Omental fat pad (tissue), 4 donors: ENCODE measurements around the gene TOR3A. TPM values are rescaled to one million over a fixed set of nuclear protein-coding genes. Genes with fewer than 3 reads are reported as not detected.
"Not testable (repeated sequence)": the region's sequence is repeated elsewhere in the genome, so short reads cannot be mapped to it uniquely, and the experiment has no call there.

Experiments used
- ATAC-seq: fragments of 150-250 bp; one replicate; pipeline ENCODE4 v1.9.1; 2016; ENCODE audit warnings: mild to moderate bottlenecking, moderate library complexity; ENCODE audit not compliant: low FRiP score
- DNase-seq: peaks from one replicate; pipeline ENCODE4 v3.0.0-alpha.2; 2019; ENCODE audit warnings: low spot score
- total RNA-seq, 4 donors: library from RNA; depleted of rRNA; stranded (reverse); fragments of >200 nt; gene quantifications; one replicate each; pipeline ENCODE4 v1.1.0, GENCODE V29; 2016
- TF ChIP-seq, protein P1 (sequence below), 3 donors: fragments of 450-650 bp; IDR thresholded peaks; one replicate each; pipeline ENCODE4 v1.5.1; 2016 to 2017; ENCODE audit warnings: antibody characterized with exemption in 3 of 3, mild to moderate bottlenecking in 3 of 3, moderate library complexity in 2 of 3

TOR3A gene
- total RNA-seq, 4 donors from 2014 or later: 26.9 to 44.7 (median 33.7) TPM

DNA sequence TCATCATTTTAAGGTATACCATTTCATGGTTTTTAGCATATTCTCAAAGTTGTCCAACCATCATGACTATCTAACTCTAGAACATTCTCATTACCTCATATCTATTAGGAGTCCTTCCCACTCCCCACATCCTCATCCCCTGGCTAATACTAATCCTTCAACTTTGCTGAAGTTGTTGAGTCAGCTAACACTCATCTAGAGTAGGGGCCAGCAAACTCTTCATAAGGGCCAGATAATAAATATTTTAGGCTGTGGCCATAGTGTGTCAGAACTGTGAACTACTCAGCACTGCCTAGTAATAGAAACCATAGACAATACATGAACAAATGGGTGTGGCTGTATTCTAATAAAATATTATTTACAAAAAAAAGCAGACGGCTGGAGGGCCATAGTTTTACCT is 43.0 kb downstream of the TOR3A start:
- no peak for DNase-seq
- TF ChIP-seq, protein P1, sequence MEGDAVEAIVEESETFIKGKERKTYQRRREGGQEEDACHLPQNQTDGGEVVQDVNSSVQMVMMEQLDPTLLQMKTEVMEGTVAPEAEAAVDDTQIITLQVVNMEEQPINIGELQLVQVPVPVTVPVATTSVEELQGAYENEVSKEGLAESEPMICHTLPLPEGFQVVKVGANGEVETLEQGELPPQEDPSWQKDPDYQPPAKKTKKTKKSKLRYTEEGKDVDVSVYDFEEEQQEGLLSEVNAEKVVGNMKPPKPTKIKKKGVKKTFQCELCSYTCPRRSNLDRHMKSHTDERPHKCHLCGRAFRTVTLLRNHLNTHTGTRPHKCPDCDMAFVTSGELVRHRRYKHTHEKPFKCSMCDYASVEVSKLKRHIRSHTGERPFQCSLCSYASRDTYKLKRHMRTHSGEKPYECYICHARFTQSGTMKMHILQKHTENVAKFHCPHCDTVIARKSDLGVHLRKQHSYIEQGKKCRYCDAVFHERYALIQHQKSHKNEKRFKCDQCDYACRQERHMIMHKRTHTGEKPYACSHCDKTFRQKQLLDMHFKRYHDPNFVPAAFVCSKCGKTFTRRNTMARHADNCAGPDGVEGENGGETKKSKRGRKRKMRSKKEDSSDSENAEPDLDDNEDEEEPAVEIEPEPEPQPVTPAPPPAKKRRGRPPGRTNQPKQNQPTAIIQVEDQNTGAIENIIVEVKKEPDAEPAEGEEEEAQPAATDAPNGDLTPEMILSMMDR (IDR thresholded peaks at IDR 0.05): no peak
- ATAC-seq: no peak

- DNase-seq: no peak
Observed at GRCh38 chr1:179126338-179127060, 44.6 kb downstream of the TOR3A start.

GRCh38 chr1:179127163-179127895 is 45.5 kb downstream of the TOR3A start:
- TF ChIP-seq, protein P1 (IDR thresholded peaks at IDR 0.05): no peak
- no peak for DNase-seq
- ATAC-seq: no peak

More at GRCh38 chr1:179126338-179127060, 44.6 kb downstream of the TOR3A start:
- TF ChIP-seq, protein P1 (IDR thresholded peaks at IDR 0.05): no peak
- ATAC-seq: no peak

DNA sequence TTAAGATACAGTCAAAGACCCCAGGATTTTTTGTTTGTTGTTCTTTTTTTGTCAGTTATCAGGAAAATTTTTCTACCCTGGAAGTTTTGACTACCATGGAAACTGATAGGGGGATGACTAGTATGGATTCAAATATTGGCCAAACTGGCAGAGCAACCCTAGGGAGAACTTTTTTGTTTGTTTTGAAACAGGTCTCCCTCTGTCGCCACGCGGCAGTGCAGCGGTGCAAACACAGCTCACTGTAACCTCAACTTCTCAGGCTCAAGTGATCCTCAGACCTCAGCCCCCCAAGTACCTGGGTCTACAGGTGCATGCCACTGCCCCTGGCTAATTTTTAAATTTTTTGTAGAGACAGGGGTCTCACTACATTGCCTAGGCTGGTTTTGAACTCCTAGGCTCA is 46.6 kb downstream of the TOR3A start:
- DNase-seq (no peak), ATAC-seq (no peak)
- TF ChIP-seq, protein P1 (IDR thresholded peaks at IDR 0.05): no peak

DNA sequence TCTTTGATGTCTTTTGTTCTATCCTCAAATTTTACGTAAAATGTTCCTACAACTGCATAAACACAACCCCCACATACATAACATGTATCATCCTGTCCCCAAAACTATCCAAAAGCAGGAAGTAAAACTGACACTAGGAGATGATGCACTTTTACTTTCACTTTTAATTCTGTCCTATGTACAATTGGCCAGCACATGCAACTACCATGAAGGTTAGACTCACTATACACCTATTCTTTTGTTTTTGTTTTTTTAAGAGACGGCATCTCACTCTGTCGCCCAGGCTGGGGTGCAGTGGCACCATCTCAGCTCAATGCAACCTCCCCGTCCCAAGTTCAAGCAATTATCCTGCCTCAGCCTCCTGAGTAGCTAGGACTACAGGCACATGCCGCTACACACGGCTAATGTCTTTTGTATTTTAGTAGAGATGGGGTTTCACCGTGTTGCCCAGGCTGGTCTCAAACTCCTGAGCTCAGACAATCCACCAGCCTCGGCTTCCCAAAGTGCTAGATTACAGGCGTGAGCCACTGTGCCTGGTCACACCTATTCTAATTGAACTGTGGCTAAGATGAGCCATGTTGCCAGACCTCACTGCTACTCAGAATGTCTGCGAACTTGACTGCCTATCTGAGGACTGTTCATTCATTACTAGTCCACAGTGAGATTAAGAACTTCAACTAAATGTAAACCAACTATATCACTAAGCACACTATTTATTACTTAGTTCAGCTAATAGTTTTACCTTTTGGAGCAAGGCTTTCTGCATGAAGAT is 48.0 kb downstream of the TOR3A start:
- TF ChIP-seq, protein P1 (IDR thresholded peaks at IDR 0.05): no peak
- DNase-seq: no peak
- peak; percentile 58 for ATAC-seq

GRCh38 chr1:179135168-179135567 is 53.3 kb downstream of the TOR3A start:
- DNase-seq, ATAC-seq: not testable (repeated sequence)

- not testable (repeated sequence) for DNase-seq, ATAC-seq
Observed at GRCh38 chr1:179135707-179136106, 53.8 kb downstream of the TOR3A start.
